B cell (primary cell): ENCODE results near the gene GMPPA. TPM values are rescaled to one million over a fixed set of nuclear protein-coding genes. Genes with fewer than 3 reads are reported as not detected.

Experiments
- ATAC-seq: fragments of 200-7000 bp; cut with Tn5 transposase; one replicate; pipeline ENCODE4 v1.10.0; 2021; ENCODE audit warnings: low read depth, mild to moderate bottlenecking, moderate number of reproducible peaks, moderate library complexity
- CTCF ChIA-PET: fragments of 350-600 bp; sonication (Branson Sonifier 250); formaldehyde crosslinking; loops from one replicate; lab custom pipeline; 2021; ENCODE audit warnings: antibody characterized with exemption, inconsistent platforms; lab: Charles Lee
- POLR2A ChIA-PET: fragments of 350-600 bp; sonication (Branson Sonifier 250); formaldehyde crosslinking; loops from one replicate; lab custom pipeline; 2021; ENCODE audit warnings: antibody characterized with exemption; lab: Charles Lee
- DNase-seq: peaks from one replicate; pipeline ENCODE4 v3.0.0; 2013
- H2AFZ ChIP-seq: 2 replicates; pipeline ENCODE4 v1.6.1; 2012; ENCODE audit warnings: mild to moderate bottlenecking, low read depth, low read length; ENCODE audit not compliant: insufficient read depth, poor library complexity, severe bottlenecking
- H3K27ac ChIP-seq, 2 donors: 1 replicate in 1 of 2; 2 replicates in 1 of 2; pipeline ENCODE4 v1.5.1; 2012 to 2013; ENCODE audit warnings: low read length in 2 of 2, mild to moderate bottlenecking in 2 of 2, moderate library complexity in 1 of 2
- H3K27me3 ChIP-seq, 4 experiments: fragments of 200-600 bp in 1 of 4; sonication (generic) in 1 of 4; replicated peaks in 1 of 4; 1 replicate in 2 of 4; 2 replicates in 2 of 4; pipeline versions ENCODE4 v1.6.1 to v1.7.0; 2013 to 2016; ENCODE audit warnings: low read length in 3 of 4, mild to moderate bottlenecking in 2 of 4, mixed read lengths in 1 of 4, moderate library complexity in 1 of 4; ENCODE audit not compliant: insufficient read depth in 4 of 4, control insufficient read depth in 3 of 4; ENCODE audit errors: control extremely low read depth in 1 of 4
- H3K36me3 ChIP-seq, 2 experiments: replicated peaks in 1 of 2; 1 replicate in 1 of 2; 2 replicates in 1 of 2; pipeline versions ENCODE4 v1.6.1 to v1.7.1; 2013; ENCODE audit warnings: low read length in 1 of 2; ENCODE audit not compliant: insufficient read depth in 2 of 2, control insufficient read depth in 1 of 2; ENCODE audit errors: control extremely low read depth in 1 of 2, extremely low read depth in 1 of 2
- H3K4me1 ChIP-seq, 2 donors: fragments of 200-600 bp in 1 of 2; sonication (generic) in 1 of 2; 1 replicate in 1 of 2; 2 replicates in 1 of 2; pipeline versions ENCODE4 v1.5.1 to v1.6.1; 2013 to 2017; ENCODE audit warnings: low read length in 2 of 2; ENCODE audit not compliant: control insufficient read depth in 2 of 2, insufficient read depth in 2 of 2
- H3K4me2 ChIP-seq: replicated peaks from 2 replicates; pipeline ENCODE3; 2012; ENCODE audit warnings: mild to moderate bottlenecking, low read depth, low read length; ENCODE audit not compliant: poor library complexity, severe bottlenecking
- H3K4me3 ChIP-seq, 5 experiments: fragments of 200-600 bp in 1 of 5; sonication (generic) in 1 of 5; 1 replicate in 3 of 5; 2 replicates in 2 of 5; pipeline versions ENCODE4 v1.5.1 to v1.7.0; 2011 to 2016; ENCODE audit warnings: low read length in 4 of 5, mild to moderate bottlenecking in 4 of 5, low read depth in 2 of 5, control low read depth in 1 of 5, moderate library complexity in 1 of 5; ENCODE audit not compliant: insufficient read depth in 1 of 5; ENCODE audit errors: control extremely low read depth in 1 of 5, extremely low read depth in 1 of 5
- H3K79me2 ChIP-seq: fragments of 200-600 bp; sonication (generic); one replicate; pipeline ENCODE4 v1.6.0; 2016; ENCODE audit warnings: low read length; ENCODE audit not compliant: control insufficient read depth, insufficient read depth
- H3K9ac ChIP-seq: fragments of 200-600 bp; sonication (generic); 2 replicates; pipeline ENCODE4 v1.6.1; 2017; ENCODE audit warnings: mild to moderate bottlenecking, low read length, moderate library complexity
- H3K9me3 ChIP-seq, 3 donors: one replicate each; pipeline versions ENCODE4 v1.6.1 to v1.7.1; 2013; ENCODE audit warnings: low read length in 2 of 3; ENCODE audit not compliant: control insufficient read depth in 2 of 3, insufficient read depth in 1 of 3; ENCODE audit errors: control extremely low read depth in 1 of 3
- H4K20me1 ChIP-seq: 2 replicates; pipeline ENCODE4 v1.6.0; 2012; ENCODE audit warnings: mild to moderate bottlenecking, low read length; ENCODE audit not compliant: insufficient read depth, control insufficient read depth, poor library complexity, severe bottlenecking
- H3K27ac Mint-ChIP-seq: one replicate; pipeline ENCODE4 v1.8.0; 2021; ENCODE audit warnings: mixed read lengths
- H3K27me3 Mint-ChIP-seq: one replicate; pipeline ENCODE4 v1.8.0; 2021; ENCODE audit warnings: mixed read lengths
- H3K4me1 Mint-ChIP-seq: one replicate; pipeline ENCODE4 v1.8.0; 2021; ENCODE audit warnings: mixed read lengths
- H3K4me3 Mint-ChIP-seq: one replicate; pipeline ENCODE4 v1.8.0; 2021; ENCODE audit warnings: mixed read lengths
- H3K9me3 Mint-ChIP-seq: one replicate; pipeline ENCODE4 v1.8.0; 2022; ENCODE audit warnings: mixed read lengths; ENCODE audit not compliant: insufficient read depth
- CTCF ChIP-seq: fragments of 200-600 bp; IDR thresholded peaks from one replicate; pipeline ENCODE4 v1.8.0; 2022; ENCODE audit warnings: antibody characterized with exemption, mild to moderate bottlenecking
- EZH2 ChIP-seq: IDR thresholded peaks from 2 replicates; pipeline ENCODE4 v1.6.1; 2012; ENCODE audit warnings: borderline replicate concordance, low read depth, mild to moderate bottlenecking, moderate library complexity, low read length; ENCODE audit not compliant: insufficient read depth, poor library complexity, severe bottlenecking
- WGBS: methylation state at CpG from one replicate; pipeline ENCODE4 v1.1.5; 2013; ENCODE audit warnings: missing lambda C conversion rate; ENCODE audit not compliant: insufficient coverage; 5-methylcytosine and 5-hydroxymethylcytosine counted together
- intact Hi-C: fragments of 100-400 bp; cut with micrococcal nuclease; formaldehyde crosslinking; loops from one replicate; pipeline ENCODE4 v1.10.0; 2022
- polyA plus RNA-seq: library from polyadenylated mRNA; depleted of rRNA; stranded (reverse); fragments of >200 nt; gene quantifications from 2 replicates; pipeline ENCODE4 v1.2.3, GENCODE V29; 2012
- total RNA-seq, 2 donors: library from RNA; stranded (reverse); fragments of 120-200 nt in 1 of 2; gene quantifications; 1 replicate in 1 of 2; 2 replicates in 1 of 2; pipeline versions ENCODE4 v1.2.3 to v1.2.4, GENCODE V29; 2013 to 2022

Gene GMPPA
- total and polyA plus RNA-seq, 2 donors (not counting 1 experiment from before 2014, with no cell fraction given): 27.8 to 67.9 TPM

GRCh38 chr2:219459460-219460311, 39.0 kb upstream of the GMPPA start:
- peaks cover 0 to 17% (median 2%) of the 10 kb centered on the region in 4 experiments for H3K27me3 ChIP-seq
- Mint-ChIP-seq H3K27me3 (peaks cover 21% of the 10 kb centered on the region), H3K27ac (no peak overlapping the region), H3K4me3 (no peak overlapping the region), H3K4me1 (peaks cover 3% of the 10 kb centered on the region), H3K9me3 (no peaks in the 10 kb centered on the region)
- peak; percentile 58 for DNase-seq
- ATAC-seq: peak; percentile 62
- POLR2A ChIA-PET: no interaction called here
- 68% methylated on average over 10 of the region's 14 CpGs for WGBS
- no peak overlapping the region for H3K9ac ChIP-seq
- no peaks in the 10 kb centered on the region for H4K20me1 ChIP-seq
- no peak overlapping the region for H3K4me2 ChIP-seq
- TF ChIP-seq CTCF (peak; percentile 85), EZH2 (no peak)
- H3K79me2 ChIP-seq: no peaks in the 10 kb centered on the region
- H3K4me1 ChIP-seq: no peaks in the 10 kb centered on the region
- intact Hi-C loops: loop anchor here (1.0 to 2.0 kb wide), 2 partner anchors 57 to 71 kb away; no protein-coding TSS in a partner anchor
- H3K9me3 ChIP-seq: no peaks in the 10 kb centered on the region
- H3K27ac ChIP-seq: no peak overlapping the region
- no peak overlapping the region for H3K4me3 ChIP-seq
- no peaks in the 10 kb centered on the region for H3K36me3 ChIP-seq
- no peak overlapping the region for H2AFZ ChIP-seq
- CTCF ChIA-PET: interaction anchor here (1.0 to 12.6 kb wide), 5 partner anchors 9 to 71 kb away, joined by 3 to 146 read pairs (median 3); no protein-coding TSS in a partner anchor

- H3K27ac ChIP-seq: no peak overlapping the region
- H3K4me3 Mint-ChIP-seq: no peak overlapping the region
- no peaks in the 10 kb centered on the region for H3K36me3 ChIP-seq
- no peak overlapping the region for H3K4me3 ChIP-seq
- no peak for DNase-seq
- H3K27me3 ChIP-seq: peaks cover 0 to 15% (median 2%) of the 10 kb centered on the region in 4 experiments
- ChIA-PET POLR2A (no interaction called here), CTCF (interaction anchor here (12.6 kb wide), 1 partner anchor 70 kb away, joined by 146 read pairs; no protein-coding TSS in a partner anchor)
- H3K4me2 ChIP-seq: no peak overlapping the region
- no peak overlapping the region for H3K9ac ChIP-seq
- H3K79me2 ChIP-seq: no peaks in the 10 kb centered on the region
- intact Hi-C loops: no loop called here
- no peaks in the 10 kb centered on the region for H4K20me1 ChIP-seq
- no peaks in the 10 kb centered on the region for H3K9me3 ChIP-seq
- H3K4me1 ChIP-seq: no peaks in the 10 kb centered on the region
- ATAC-seq: no peak
- peaks cover 21% of the 10 kb centered on the region for H3K27me3 Mint-ChIP-seq
- peaks cover 3% of the 10 kb centered on the region for H3K4me1 Mint-ChIP-seq
- H2AFZ ChIP-seq: no peak overlapping the region
- 68% methylated on average over 17 of the region's 18 CpGs for WGBS
- no peak overlapping the region for H3K27ac Mint-ChIP-seq
- TF ChIP-seq CTCF: no peak
- H3K9me3 Mint-ChIP-seq: no peaks in the 10 kb centered on the region
These were observed 38.2 kb upstream of the GMPPA start for GRCh38 chr2:219460424-219460926.
